ENCODE data around the gene EPHA4.

DNA sequence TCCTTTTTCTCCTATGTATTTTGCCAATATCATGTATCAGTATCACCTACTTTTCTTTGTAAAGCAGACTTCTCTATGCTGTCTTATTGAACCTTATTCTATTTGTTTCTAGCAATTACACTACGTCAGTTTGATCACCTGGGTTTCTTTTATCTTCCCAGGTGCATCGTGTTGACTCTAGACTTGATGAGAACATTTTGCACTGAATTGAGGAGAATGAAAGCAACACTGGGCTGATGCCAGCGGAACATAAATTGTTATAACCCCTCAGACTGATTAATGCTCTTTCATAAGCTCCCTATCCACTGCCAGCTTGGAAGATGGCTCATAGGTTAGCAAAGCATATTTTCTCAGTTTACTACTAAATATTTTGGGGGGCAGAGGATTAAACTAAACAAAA lies 140.6 kb downstream of the EPHA4 start:
- TF ChIP-seq, protein P1, sequence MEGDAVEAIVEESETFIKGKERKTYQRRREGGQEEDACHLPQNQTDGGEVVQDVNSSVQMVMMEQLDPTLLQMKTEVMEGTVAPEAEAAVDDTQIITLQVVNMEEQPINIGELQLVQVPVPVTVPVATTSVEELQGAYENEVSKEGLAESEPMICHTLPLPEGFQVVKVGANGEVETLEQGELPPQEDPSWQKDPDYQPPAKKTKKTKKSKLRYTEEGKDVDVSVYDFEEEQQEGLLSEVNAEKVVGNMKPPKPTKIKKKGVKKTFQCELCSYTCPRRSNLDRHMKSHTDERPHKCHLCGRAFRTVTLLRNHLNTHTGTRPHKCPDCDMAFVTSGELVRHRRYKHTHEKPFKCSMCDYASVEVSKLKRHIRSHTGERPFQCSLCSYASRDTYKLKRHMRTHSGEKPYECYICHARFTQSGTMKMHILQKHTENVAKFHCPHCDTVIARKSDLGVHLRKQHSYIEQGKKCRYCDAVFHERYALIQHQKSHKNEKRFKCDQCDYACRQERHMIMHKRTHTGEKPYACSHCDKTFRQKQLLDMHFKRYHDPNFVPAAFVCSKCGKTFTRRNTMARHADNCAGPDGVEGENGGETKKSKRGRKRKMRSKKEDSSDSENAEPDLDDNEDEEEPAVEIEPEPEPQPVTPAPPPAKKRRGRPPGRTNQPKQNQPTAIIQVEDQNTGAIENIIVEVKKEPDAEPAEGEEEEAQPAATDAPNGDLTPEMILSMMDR (IDR thresholded peaks at IDR 0.05) = no peak
- TF ChIP-seq POLR2A (IDR thresholded peaks at IDR 0.05) = no peak
